Liver (tissue), 3 donors: ENCODE measurements around the gene LIM2.

Experiments
- EGR1 ChIP-seq, 2 donors: IDR thresholded peaks; 2 replicates each; pipeline ENCODE4 v1.6.1; 2016 to 2018; ENCODE audit warnings: antibody characterized with exemption in 2 of 2, low read depth in 2 of 2
- FOXA1 ChIP-seq: IDR thresholded peaks from 2 replicates; pipeline ENCODE4 v1.6.1; 2016; ENCODE audit warnings: antibody characterized with exemption
- JUND ChIP-seq, 2 donors: IDR thresholded peaks; 2 replicates each; pipeline ENCODE4 v1.6.1; 2016; ENCODE audit warnings: antibody characterized with exemption in 2 of 2
- NR2F2 ChIP-seq: IDR thresholded peaks from 2 replicates; pipeline ENCODE4 v1.6.1; 2016; ENCODE audit warnings: antibody characterized with exemption
- RAD21 ChIP-seq, 2 donors: IDR thresholded peaks; 2 replicates each; pipeline ENCODE4 v1.6.1; 2016; ENCODE audit warnings: antibody characterized with exemption in 2 of 2, mild to moderate bottlenecking in 2 of 2
- SP1 ChIP-seq: IDR thresholded peaks from 2 replicates; pipeline ENCODE4 v1.6.1; 2018; ENCODE audit warnings: antibody characterized with exemption, mild to moderate bottlenecking
- YY1 ChIP-seq: IDR thresholded peaks from 2 replicates; pipeline ENCODE4 v1.6.1; 2016; ENCODE audit warnings: antibody characterized with exemption, mild to moderate bottlenecking
- TF ChIP-seq, protein P1 (sequence below): fragments of 150-350 bp; IDR thresholded peaks from 2 replicates; pipeline ENCODE4 v1.5.1; 2017; ENCODE audit warnings: improper control_type of control experiment, low read depth, low read length; ENCODE audit not compliant: missing input control
- TF ChIP-seq, protein P2 (sequence below): IDR thresholded peaks from 2 replicates; pipeline ENCODE4 v1.6.1; 2016; ENCODE audit warnings: antibody characterized with exemption
- donor health status: healthy.
- donor health status: healthy.

DNA sequence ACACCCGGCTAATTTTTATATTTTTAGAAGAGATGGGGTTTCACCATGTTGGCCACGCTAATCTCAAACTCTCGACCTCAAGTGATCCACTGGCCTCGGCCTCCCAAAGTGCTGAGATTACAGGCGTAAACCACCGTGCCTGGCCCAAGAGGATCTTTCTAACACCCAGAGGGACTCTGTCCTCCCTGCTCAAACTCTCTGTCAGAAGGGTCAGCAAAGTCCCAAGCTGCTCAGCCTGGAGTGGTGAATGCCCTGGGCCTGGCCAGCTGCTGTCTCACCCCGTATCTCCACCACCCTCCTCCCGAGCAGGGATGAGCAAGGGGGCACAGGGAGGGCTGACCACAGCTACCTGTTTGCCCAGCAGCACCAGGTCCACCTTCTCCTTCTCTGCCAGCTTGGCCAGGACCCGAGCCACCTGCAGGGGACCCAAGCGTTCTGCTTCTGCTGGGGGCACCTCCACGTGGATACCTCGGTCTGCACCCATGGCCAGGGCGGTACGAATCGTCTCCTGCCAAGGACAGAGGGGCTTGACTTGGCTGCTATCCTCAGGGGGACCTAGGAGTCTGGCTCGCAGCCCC is 34.9 kb downstream of the LIM2 start:
- TF ChIP-seq YY1, result no peak
- TF ChIP-seq, protein P1, sequence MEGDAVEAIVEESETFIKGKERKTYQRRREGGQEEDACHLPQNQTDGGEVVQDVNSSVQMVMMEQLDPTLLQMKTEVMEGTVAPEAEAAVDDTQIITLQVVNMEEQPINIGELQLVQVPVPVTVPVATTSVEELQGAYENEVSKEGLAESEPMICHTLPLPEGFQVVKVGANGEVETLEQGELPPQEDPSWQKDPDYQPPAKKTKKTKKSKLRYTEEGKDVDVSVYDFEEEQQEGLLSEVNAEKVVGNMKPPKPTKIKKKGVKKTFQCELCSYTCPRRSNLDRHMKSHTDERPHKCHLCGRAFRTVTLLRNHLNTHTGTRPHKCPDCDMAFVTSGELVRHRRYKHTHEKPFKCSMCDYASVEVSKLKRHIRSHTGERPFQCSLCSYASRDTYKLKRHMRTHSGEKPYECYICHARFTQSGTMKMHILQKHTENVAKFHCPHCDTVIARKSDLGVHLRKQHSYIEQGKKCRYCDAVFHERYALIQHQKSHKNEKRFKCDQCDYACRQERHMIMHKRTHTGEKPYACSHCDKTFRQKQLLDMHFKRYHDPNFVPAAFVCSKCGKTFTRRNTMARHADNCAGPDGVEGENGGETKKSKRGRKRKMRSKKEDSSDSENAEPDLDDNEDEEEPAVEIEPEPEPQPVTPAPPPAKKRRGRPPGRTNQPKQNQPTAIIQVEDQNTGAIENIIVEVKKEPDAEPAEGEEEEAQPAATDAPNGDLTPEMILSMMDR, result no peak
- no peak for TF ChIP-seq RAD21 (IDR thresholded peaks at IDR 0.05)
- TF ChIP-seq NR2F2, result no peak
- TF ChIP-seq, protein P2, sequence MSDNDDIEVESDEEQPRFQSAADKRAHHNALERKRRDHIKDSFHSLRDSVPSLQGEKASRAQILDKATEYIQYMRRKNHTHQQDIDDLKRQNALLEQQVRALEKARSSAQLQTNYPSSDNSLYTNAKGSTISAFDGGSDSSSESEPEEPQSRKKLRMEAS, result no peak
- TF ChIP-seq JUND (IDR thresholded peaks at IDR 0.05), result no peak
- no peak for TF ChIP-seq FOXA1
- no peak for TF ChIP-seq EGR1 (IDR thresholded peaks at IDR 0.05; ENCODE audit: low read depth in 2 of 2)
- no peak for TF ChIP-seq SP1
